Measurements from ENCODE around the gene OPRM1.
A peak's percentile ranks its signal among the peaks of the same experiment; 100 is the strongest.
"Not testable (repeated sequence)": the region's sequence is repeated elsewhere in the genome, so short reads cannot be mapped to it uniquely, and the experiment has no call there.

Gene OPRM1

DNA sequence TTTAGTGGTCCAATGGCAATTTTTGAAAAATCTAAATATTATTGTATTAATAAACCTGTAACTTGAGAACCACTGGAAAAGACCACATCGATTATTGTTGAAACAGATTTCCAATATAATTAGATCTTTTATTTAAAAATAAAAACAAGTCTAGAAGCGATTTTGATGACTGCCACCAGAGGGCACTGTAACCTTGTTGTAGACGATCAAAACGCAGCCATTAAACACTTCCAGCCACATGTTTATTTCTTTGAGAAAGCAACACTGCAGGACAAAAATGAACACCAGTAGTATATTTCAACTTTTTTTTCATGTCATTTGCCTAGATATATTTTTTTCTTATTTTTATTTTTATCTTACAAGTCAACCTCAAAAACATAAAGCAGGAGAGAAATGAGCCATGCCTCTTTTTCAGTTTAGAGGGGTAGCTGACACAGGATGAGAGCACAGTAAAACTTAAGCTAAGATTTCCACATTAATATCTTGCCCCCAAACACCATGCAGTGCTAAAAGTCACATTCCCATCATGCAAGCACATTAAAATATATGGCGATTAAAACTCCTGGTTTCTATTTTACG lies 115.4 kb downstream of the OPRM1 start:
- peak; percentile 66 for DNase-seq (ENCODE audit: low read depth)

DNA sequence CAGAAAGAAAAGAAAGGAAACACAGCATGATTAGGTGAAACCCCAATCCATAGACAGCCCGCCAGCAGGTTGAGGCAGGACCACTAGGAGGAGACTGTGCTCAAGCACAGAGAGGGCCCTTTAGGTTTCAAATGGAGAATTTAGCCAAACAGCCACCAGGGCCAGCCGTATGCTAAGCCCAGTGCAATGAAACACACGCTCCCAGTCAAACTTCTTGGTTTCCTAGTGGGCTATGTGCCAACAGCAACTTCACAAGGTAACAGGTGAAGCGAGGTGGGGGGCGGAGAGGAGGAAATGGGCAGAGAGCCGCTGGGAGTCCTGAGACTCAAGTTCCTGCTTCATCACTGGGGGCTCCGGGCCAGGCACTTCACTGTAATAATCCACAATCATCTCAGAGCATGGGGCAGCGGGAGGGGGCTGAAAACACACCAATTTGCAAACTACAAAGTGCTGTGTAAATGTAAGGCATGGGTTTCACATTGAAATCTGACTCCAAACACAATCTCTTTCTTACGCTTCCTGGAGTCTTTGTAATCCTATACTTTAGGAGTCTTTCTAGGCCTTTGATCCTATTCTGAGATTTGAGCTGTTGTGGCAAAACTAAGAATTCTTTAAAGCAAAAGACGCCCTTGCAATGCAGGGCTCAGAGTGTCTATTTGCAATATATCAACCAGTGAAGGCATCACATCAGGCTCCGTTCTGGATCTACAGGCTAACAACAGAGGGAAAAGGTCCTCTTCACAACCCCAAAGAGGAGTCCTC lies 117.3 kb downstream of the OPRM1 start:
- peak; percentile 42 for DNase-seq (ENCODE audit: low read depth)

- no peak for DNase-seq (ENCODE audit: low read depth)
These were observed 118.0 kb downstream of the OPRM1 start for GRCh38 chr6:154157082-154157481.

DNA sequence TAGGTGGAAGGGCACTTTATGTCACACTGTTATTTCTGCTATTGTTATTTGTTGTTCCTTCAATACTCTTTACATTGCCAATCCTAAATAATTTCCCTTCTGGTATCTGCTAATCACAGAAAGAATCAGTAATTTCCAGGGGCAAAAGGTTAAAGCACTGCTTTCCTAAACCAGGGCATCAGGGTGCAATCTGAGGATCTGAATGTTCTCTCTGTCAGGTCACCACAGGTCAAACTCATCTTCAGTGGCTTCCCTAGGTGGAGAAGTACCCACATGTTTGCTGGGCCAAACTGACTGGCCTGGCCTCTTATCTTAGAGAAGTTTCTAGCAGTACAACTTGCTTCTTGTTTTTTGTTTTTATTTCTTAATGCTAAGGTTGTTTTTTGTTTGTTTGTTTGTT lies 118.7 kb downstream of the OPRM1 start:
- no peak for DNase-seq (ENCODE audit: low read depth)

DNA sequence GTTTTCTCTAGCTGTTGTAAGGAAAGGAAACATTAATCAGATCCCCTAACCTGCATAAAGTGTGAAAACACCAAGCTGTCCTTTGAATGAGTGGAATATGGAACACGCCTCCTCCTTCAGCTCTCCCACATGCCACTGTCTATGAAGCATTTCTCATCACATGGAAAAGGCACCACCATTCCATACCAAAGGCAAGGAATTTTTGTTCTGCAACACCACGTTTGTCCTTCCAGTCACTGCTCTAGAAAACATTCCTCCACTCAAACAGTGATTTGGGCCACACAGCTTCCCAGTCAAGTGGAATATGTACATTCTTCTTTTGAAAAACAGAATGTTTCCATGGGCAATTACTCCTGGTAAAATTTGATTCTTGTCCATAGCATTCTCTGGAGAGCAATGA lies 120.1 kb downstream of the OPRM1 start:
- no peak for DNase-seq (ENCODE audit: low read depth)

DNA sequence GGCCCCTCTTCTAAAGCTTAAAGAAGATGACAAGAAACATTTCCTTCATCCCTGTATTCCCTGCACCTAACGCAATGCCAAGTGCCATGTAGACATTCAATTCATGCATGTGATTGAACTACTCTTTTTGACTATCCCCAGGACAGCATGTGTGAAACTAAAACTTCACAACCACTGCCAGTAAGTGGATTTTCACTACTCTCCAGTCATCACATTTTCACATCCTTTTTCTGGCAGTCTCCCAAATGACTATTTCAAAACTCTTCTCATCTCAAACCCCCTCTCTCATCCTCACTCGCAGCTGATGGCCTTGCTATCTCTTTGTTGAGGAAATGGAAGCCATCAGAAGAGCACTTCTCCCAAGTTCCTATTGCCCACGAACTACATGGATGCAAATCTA lies 122.6 kb downstream of the OPRM1 start:
- DNase-seq (ENCODE audit: low read depth): peak; percentile 7

DNA sequence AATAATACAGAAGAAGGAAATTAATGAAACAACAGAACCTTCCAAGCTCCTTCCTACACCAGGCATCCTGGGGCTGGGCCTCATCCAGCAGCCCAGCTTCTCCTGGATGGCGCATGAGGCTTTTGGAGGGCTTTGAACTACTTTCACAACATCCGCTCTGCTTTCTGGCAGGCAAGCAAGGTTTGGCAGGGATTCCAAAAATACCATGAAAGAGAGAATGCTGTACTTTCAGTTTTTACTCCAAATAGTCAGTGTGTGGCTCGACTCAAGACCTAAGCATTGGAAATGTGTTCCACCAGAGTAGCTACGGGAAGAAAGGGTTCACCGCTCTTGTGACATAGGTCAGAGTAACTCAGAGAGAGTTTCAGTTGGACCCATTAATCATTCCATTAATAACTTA lies 125.4 kb downstream of the OPRM1 start:
- peak; percentile 86 for DNase-seq (ENCODE audit: low read depth)

DNA sequence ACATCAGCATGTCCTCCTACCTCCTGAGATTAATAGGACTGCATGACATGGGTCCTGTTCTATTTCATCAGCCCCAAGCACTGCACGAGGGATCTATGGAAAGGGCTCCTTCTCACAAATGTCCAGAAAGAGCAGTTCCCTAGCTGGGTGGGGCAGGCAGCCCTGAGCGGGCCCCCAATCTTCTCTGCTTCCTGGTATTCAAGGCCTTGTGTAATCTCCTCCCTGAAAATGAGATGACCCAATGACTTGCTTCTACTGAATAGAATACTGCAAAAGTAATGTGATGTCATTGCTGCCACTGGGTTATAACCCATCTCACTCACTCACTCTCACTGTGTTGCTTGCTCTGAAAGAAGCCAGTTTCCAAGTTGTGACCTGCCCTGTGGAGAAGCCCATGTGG lies 126.4 kb downstream of the OPRM1 start:
- DNase-seq (ENCODE audit: low read depth): peak; percentile 14

DNA sequence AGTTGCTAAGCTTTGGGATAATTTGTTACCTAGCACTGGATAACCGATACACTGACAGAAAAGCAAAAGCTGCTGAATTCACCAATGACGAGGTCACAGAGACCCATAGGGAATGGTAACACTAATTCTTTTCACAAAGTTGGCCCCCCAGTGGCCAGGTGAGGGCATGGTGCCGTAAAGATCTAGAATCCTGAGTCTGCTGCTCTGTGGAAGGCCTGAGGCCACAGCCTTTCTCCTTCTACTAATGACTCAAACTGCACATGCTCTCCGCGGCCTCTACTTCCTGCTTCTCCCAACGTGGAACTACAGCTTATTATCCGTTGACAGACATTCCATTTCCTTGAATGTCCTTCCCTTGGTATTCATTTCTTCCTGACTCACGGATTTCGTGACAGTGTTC lies 127.1 kb downstream of the OPRM1 start:
- DNase-seq (ENCODE audit: low read depth): no peak

- DNase-seq (ENCODE audit: low read depth): no peak
These were observed 128.1 kb downstream of the OPRM1 start for GRCh38 chr6:154167126-154167525.

DNA sequence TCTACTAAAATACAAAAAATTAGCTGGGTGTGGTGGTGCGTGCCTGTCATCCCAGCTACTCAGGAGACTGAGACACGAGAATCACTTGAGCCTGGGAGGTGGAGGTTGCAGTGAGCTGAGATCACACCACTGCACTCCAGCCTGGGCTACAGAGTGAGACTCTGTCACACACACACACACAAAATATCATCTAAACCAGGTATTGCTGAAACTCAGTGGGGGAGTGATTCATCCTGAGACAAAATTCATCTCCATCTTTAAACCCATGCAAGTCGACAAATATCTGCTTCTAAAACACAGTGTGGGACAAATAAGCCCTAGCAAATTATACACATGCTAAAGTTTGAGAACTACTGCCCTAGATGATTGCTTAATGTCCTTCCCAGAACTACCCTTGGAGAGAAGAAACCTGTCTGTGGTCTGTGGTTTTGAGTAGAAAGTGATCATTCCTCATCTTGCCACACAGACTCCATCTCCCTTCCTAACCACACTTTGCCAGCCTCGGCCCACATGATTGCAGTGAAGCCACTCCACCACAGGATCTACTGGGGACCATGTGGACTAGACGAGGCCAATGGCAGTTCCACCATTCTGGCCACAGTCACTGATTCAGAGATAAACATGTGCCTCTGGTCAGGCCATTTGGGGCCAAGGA lies 130.3 kb downstream of the OPRM1 start:
- peak; percentile 76 for DNase-seq (ENCODE audit: low read depth)

- no peak for DNase-seq (ENCODE audit: low read depth)
These were observed 131.1 kb downstream of the OPRM1 start for GRCh38 chr6:154170106-154170505.

DNA sequence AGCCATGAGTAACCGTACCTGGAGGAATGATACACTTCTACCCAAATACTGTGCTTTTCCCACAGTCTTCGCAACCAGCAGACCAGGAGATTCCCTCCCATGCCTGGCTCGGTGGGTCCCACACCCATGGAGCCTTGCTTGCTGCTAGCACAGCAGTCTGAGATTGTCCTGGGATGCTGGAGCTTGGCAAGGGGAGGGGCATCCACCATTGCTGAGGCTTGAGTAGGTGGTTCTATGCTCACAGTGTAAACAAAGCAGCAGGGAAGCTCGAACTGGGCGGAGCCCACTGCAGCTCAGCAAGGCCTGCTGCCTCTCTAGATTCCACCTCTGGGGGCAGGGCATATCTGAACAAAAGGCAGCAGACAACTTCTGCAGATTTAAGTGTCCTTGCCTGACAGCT lies 133.4 kb downstream of the OPRM1 start:
- DNase-seq (ENCODE audit: low read depth): not testable (repeated sequence)

GRCh38 chr6:154179434-154179833 lies 140.4 kb downstream of the OPRM1 start:
- no peak for DNase-seq (ENCODE audit: low read depth)

DNA sequence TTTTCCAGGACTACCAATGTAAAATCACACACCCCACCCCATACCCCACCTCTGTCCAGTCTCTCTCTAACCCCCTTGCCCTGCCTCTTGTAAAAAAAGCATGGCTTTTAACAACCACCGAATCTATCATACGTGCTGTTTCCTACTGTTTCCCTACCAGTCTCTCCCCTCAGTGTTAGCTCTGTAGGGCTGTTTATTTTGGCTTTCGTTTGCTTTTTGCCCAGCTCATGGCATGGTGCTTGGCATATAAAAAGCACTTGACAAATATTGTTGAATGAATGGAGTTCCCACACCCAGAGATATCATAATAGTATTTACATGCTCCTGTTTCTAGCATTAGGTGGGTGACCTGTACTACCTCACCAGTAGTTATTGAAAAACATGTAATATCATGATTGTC lies 148.2 kb downstream of the OPRM1 start:
- DNase-seq (ENCODE audit: low read depth): no peak

DNA sequence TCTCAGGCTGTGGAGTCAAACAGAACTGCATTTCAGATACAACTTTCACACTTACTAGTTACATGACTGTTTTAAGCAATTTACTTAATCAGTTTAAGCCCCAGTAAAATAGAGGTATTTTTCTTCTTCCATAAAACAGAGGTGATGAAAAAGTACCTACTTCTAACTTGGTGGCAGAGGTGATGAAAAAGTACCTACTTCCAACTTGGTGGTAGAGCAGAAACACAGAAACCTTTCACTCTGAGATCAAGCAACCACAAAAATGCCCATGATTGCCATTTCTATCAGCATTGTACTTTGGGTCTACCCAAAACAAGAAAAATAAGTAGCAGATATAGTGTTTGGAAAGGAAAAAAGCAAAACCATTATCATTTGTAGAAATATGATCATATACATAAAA lies 148.7 kb downstream of the OPRM1 start:
- DNase-seq (ENCODE audit: low read depth): no peak

DNA sequence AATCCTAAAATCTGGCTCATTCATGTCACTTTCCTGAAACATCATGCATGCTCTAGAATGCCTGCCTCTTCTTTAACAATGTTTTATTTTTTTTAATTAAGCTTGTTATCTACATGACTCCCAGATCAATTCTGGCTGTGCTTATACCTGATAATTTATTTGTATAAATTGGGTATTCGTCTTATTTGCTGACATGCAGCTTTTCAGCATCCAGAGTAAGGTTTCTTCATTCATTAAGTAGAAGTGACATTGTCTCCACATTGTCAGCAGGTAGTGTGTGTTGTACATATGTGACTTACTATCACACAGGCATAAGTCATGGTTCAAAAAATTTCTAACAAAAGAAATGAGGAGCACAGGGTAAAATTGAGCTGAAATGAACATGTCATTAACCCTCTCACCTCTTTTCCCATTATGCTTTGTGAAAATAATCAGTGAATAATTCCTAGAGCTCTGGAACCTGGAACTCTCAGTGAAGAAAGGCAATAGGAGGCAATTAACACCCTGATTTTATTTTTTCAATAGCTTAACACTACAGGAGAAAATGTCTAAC lies 157.4 kb downstream of the OPRM1 start:
- DNase-seq (ENCODE audit: low read depth): no peak

- DNase-seq (ENCODE audit: low read depth): peak; percentile 6
These were observed 158.3 kb downstream of the OPRM1 start for GRCh38 chr6:154197196-154197860.

GRCh38 chr6:154201688-154202087 lies 162.6 kb downstream of the OPRM1 start:
- DNase-seq (ENCODE audit: low read depth): not testable (repeated sequence)

GRCh38 chr6:154202339-154202738 lies 163.3 kb downstream of the OPRM1 start:
- no peak for DNase-seq (ENCODE audit: low read depth)

DNA sequence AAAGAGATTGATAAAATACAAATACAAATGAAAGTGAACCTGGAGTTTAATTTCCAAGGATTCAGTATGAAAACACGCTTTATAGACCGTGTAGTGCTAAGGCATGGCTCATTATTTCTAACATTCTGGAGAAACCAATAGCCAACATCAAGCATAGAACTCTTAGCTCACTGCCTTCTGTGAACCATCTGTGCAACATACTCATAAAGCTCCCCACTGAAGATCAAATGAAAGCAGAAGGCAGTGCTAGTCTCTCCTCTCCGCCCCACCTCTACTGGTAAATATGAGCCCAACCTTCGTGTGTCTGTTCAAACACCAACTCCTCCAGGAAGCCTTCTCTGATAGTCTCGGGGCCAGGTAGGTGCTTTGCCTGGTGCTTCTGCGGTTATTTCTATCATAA lies 163.9 kb downstream of the OPRM1 start:
- DNase-seq (ENCODE audit: low read depth): no peak

GRCh38 chr6:154206141-154206540 lies 167.1 kb downstream of the OPRM1 start:
- no peak for DNase-seq (ENCODE audit: low read depth)

- DNase-seq (ENCODE audit: low read depth): no peak
These were observed 168.0 kb downstream of the OPRM1 start for GRCh38 chr6:154206996-154207395.

Data from amniotic epithelial cell (primary cell).